B cell (primary cell): ENCODE measurements around the gene RNF114. TPM values are rescaled to one million over a fixed set of nuclear protein-coding genes. Genes with fewer than 3 reads are reported as not detected.

Experiments
- ATAC-seq: fragments of 200-7000 bp; cut with Tn5 transposase; one replicate; pipeline ENCODE4 v1.10.0; 2021; ENCODE audit warnings: low read depth, mild to moderate bottlenecking, moderate number of reproducible peaks, moderate library complexity
- CTCF ChIA-PET: fragments of 350-600 bp; sonication (Branson Sonifier 250); formaldehyde crosslinking; loops from one replicate; lab custom pipeline; 2021; ENCODE audit warnings: antibody characterized with exemption, inconsistent platforms; lab: Charles Lee
- POLR2A ChIA-PET: fragments of 350-600 bp; sonication (Branson Sonifier 250); formaldehyde crosslinking; loops from one replicate; lab custom pipeline; 2021; ENCODE audit warnings: antibody characterized with exemption; lab: Charles Lee
- DNase-seq: peaks from one replicate; pipeline ENCODE4 v3.0.0; 2013
- H2AFZ ChIP-seq: 2 replicates; pipeline ENCODE4 v1.6.1; 2012; ENCODE audit warnings: mild to moderate bottlenecking, low read depth, low read length; ENCODE audit not compliant: insufficient read depth, poor library complexity, severe bottlenecking
- H3K27ac ChIP-seq, 2 donors: 1 replicate in 1 of 2; 2 replicates in 1 of 2; pipeline ENCODE4 v1.5.1; 2012 to 2013; ENCODE audit warnings: low read length in 2 of 2, mild to moderate bottlenecking in 2 of 2, moderate library complexity in 1 of 2
- H3K27me3 ChIP-seq, 4 experiments: fragments of 200-600 bp in 1 of 4; sonication (generic) in 1 of 4; replicated peaks in 1 of 4; 1 replicate in 2 of 4; 2 replicates in 2 of 4; pipeline versions ENCODE4 v1.6.1 to v1.7.0; 2013 to 2016; ENCODE audit warnings: low read length in 3 of 4, mild to moderate bottlenecking in 2 of 4, mixed read lengths in 1 of 4, moderate library complexity in 1 of 4; ENCODE audit not compliant: insufficient read depth in 4 of 4, control insufficient read depth in 3 of 4; ENCODE audit errors: control extremely low read depth in 1 of 4
- H3K36me3 ChIP-seq, 2 experiments: replicated peaks in 1 of 2; 1 replicate in 1 of 2; 2 replicates in 1 of 2; pipeline versions ENCODE4 v1.6.1 to v1.7.1; 2013; ENCODE audit warnings: low read length in 1 of 2; ENCODE audit not compliant: insufficient read depth in 2 of 2, control insufficient read depth in 1 of 2; ENCODE audit errors: control extremely low read depth in 1 of 2, extremely low read depth in 1 of 2
- H3K4me1 ChIP-seq, 2 donors: fragments of 200-600 bp in 1 of 2; sonication (generic) in 1 of 2; 1 replicate in 1 of 2; 2 replicates in 1 of 2; pipeline versions ENCODE4 v1.5.1 to v1.6.1; 2013 to 2017; ENCODE audit warnings: low read length in 2 of 2; ENCODE audit not compliant: control insufficient read depth in 2 of 2, insufficient read depth in 2 of 2
- H3K4me2 ChIP-seq: replicated peaks from 2 replicates; pipeline ENCODE3; 2012; ENCODE audit warnings: mild to moderate bottlenecking, low read depth, low read length; ENCODE audit not compliant: poor library complexity, severe bottlenecking
- H3K4me3 ChIP-seq, 5 experiments: fragments of 200-600 bp in 1 of 5; sonication (generic) in 1 of 5; 1 replicate in 3 of 5; 2 replicates in 2 of 5; pipeline versions ENCODE4 v1.5.1 to v1.7.0; 2011 to 2016; ENCODE audit warnings: low read length in 4 of 5, mild to moderate bottlenecking in 4 of 5, low read depth in 2 of 5, control low read depth in 1 of 5, moderate library complexity in 1 of 5; ENCODE audit not compliant: insufficient read depth in 1 of 5; ENCODE audit errors: control extremely low read depth in 1 of 5, extremely low read depth in 1 of 5
- H3K79me2 ChIP-seq: fragments of 200-600 bp; sonication (generic); one replicate; pipeline ENCODE4 v1.6.0; 2016; ENCODE audit warnings: low read length; ENCODE audit not compliant: control insufficient read depth, insufficient read depth
- H3K9ac ChIP-seq: fragments of 200-600 bp; sonication (generic); 2 replicates; pipeline ENCODE4 v1.6.1; 2017; ENCODE audit warnings: mild to moderate bottlenecking, low read length, moderate library complexity
- H3K9me3 ChIP-seq, 3 donors: one replicate each; pipeline versions ENCODE4 v1.6.1 to v1.7.1; 2013; ENCODE audit warnings: low read length in 2 of 3; ENCODE audit not compliant: control insufficient read depth in 2 of 3, insufficient read depth in 1 of 3; ENCODE audit errors: control extremely low read depth in 1 of 3
- H4K20me1 ChIP-seq: 2 replicates; pipeline ENCODE4 v1.6.0; 2012; ENCODE audit warnings: mild to moderate bottlenecking, low read length; ENCODE audit not compliant: insufficient read depth, control insufficient read depth, poor library complexity, severe bottlenecking
- H3K27ac Mint-ChIP-seq: one replicate; pipeline ENCODE4 v1.8.0; 2021; ENCODE audit warnings: mixed read lengths
- H3K27me3 Mint-ChIP-seq: one replicate; pipeline ENCODE4 v1.8.0; 2021; ENCODE audit warnings: mixed read lengths
- H3K4me1 Mint-ChIP-seq: one replicate; pipeline ENCODE4 v1.8.0; 2021; ENCODE audit warnings: mixed read lengths
- H3K4me3 Mint-ChIP-seq: one replicate; pipeline ENCODE4 v1.8.0; 2021; ENCODE audit warnings: mixed read lengths
- H3K9me3 Mint-ChIP-seq: one replicate; pipeline ENCODE4 v1.8.0; 2022; ENCODE audit warnings: mixed read lengths; ENCODE audit not compliant: insufficient read depth
- EZH2 ChIP-seq: IDR thresholded peaks from 2 replicates; pipeline ENCODE4 v1.6.1; 2012; ENCODE audit warnings: borderline replicate concordance, low read depth, mild to moderate bottlenecking, moderate library complexity, low read length; ENCODE audit not compliant: insufficient read depth, poor library complexity, severe bottlenecking
- WGBS: methylation state at CpG from one replicate; pipeline ENCODE4 v1.1.5; 2013; ENCODE audit warnings: missing lambda C conversion rate; ENCODE audit not compliant: insufficient coverage; 5-methylcytosine and 5-hydroxymethylcytosine counted together
- intact Hi-C: fragments of 100-400 bp; cut with micrococcal nuclease; formaldehyde crosslinking; loops from one replicate; pipeline ENCODE4 v1.10.0; 2022
- polyA minus RNA-seq: library from RNA; depleted of rRNA, polyadenylated mRNA; stranded (reverse); fragments of >200 nt; gene quantifications from 2 replicates; pipeline ENCODE4 v1.2.3, GENCODE V29; 2012
- polyA plus RNA-seq: library from polyadenylated mRNA; depleted of rRNA; stranded (reverse); fragments of >200 nt; gene quantifications from 2 replicates; pipeline ENCODE4 v1.2.3, GENCODE V29; 2012
- total RNA-seq, 2 donors: library from RNA; stranded (reverse); fragments of 120-200 nt in 1 of 2; gene quantifications; 1 replicate in 1 of 2; 2 replicates in 1 of 2; pipeline versions ENCODE4 v1.2.3 to v1.2.4, GENCODE V29; 2013 to 2022
- TF ChIP-seq, protein P1 (sequence below): fragments of 200-600 bp; IDR thresholded peaks from one replicate; pipeline ENCODE4 v1.8.0; 2022; ENCODE audit warnings: antibody characterized with exemption, mild to moderate bottlenecking

Gene RNF114
- total RNA-seq (81.7 and 86.0 TPM in 2 replicates), polyA plus RNA-seq (117 and 175 TPM in 2 replicates), polyA minus RNA-seq (62.0 and 76.6 TPM in 2 replicates)
- 64.3 TPM for total RNA-seq (2013)

- H3K27ac ChIP-seq = peak within 1 kb of the TSS; percentile 89 to 90
- TF ChIP-seq EZH2 = no peak
- peaks cover 50% of the 10 kb centered on the region for H4K20me1 ChIP-seq
- ATAC-seq (peak; percentile 93), DNase-seq (peak; percentile 93)
- H3K4me1 ChIP-seq = peaks cover 33 to 42% of the 10 kb centered on the region in 2 donors
- H2AFZ ChIP-seq = peak within 1 kb of the TSS; percentile 90
- Mint-ChIP-seq H3K27me3 (no peaks in the 10 kb centered on the region), H3K9me3 (no peaks in the 10 kb centered on the region), H3K4me1 (peaks cover 49% of the 10 kb centered on the region), H3K4me3 (peak within 1 kb of the TSS; percentile 99), H3K27ac (peak within 1 kb of the TSS; percentile 93)
- ChIA-PET CTCF (interaction anchor here (0.5 to 2.3 kb wide), 11 partner anchors 10 to 255 kb away, joined by 3 to 12 read pairs (median 4); partner anchors contain the start of gene CEBPB), POLR2A (interaction anchor here (0.5 to 2.1 kb wide), 7 partner anchors 13 to 658 kb away, joined by 3 to 19 read pairs (median 4); partner anchors contain the start of genes PEDS1 and ZNFX1)
- H3K36me3 ChIP-seq = peaks cover 1 to 8% of the 10 kb centered on the region in 2 experiments
- WGBS = under 1% methylated on average over 78 of the region's 79 CpGs
- peak within 1 kb of the TSS; percentile 78 to 99 (median 94) for H3K4me3 ChIP-seq
- H3K79me2 ChIP-seq = peaks cover 58% of the 10 kb centered on the region
- intact Hi-C loops = loop anchor here (1.0 to 5.0 kb wide), 7 partner anchors 8 to 796 kb away; partner anchors contain the start of genes PARD6B, SLC9A8 and SPATA2
- H3K27me3 ChIP-seq = no peaks in the 10 kb centered on the region
- H3K9me3 ChIP-seq = no peaks in the 10 kb centered on the region
- H3K4me2 ChIP-seq = peak within 1 kb of the TSS; percentile 87
- peak within 1 kb of the TSS; percentile 98 for H3K9ac ChIP-seq
These were observed at the start of gene RNF114 for GRCh38 chr20:49936153-49937026. RNF114 (plus strand) TSS chr20:49936397; CDS start chr20:49936413, 16 bp downstream.

DNA sequence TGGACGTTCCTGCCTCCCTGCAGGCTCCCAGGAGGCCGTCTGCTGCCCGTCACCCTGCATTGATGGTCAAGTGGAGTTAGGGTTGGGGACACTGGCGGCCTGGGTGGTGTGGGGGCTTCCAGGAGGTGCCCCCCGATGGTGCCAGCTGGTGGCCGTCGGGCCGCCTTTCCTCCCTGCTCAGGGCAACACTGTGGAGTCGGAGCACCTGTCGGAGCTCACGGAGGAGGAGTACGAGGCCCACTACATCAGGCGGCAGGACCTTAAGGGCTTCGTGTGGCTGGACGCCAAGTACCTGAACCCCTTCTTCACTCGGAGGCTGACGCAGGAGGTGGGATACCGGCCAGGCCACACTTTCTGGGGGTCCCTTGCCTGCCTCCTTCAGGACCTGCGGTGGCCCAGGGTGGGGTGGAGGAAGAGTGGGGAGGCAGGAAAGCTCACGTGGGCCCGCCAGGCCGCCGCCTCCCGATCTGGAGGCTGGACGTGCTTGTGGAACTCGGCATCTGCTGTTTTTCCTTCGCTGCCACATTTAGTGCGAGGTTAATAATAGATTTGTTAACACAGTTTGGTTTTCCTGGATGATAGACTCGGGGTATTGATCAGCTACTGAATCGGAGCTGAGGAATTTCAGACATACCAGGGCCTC lies 49.5 kb upstream of the RNF114 start:
- no peak overlapping the region for H3K9ac ChIP-seq
- H3K4me2 ChIP-seq = no peak overlapping the region
- POLR2A ChIA-PET = interaction anchor here (0.6 kb wide), 1 partner anchor 1709 kb away, joined by 3 read pairs; no protein-coding TSS in a partner anchor
- H3K4me1 Mint-ChIP-seq = peaks cover 4% of the 10 kb centered on the region
- no peak overlapping the region for H3K4me3 ChIP-seq
- TF ChIP-seq EZH2 = no peak
- TF ChIP-seq, protein P1, sequence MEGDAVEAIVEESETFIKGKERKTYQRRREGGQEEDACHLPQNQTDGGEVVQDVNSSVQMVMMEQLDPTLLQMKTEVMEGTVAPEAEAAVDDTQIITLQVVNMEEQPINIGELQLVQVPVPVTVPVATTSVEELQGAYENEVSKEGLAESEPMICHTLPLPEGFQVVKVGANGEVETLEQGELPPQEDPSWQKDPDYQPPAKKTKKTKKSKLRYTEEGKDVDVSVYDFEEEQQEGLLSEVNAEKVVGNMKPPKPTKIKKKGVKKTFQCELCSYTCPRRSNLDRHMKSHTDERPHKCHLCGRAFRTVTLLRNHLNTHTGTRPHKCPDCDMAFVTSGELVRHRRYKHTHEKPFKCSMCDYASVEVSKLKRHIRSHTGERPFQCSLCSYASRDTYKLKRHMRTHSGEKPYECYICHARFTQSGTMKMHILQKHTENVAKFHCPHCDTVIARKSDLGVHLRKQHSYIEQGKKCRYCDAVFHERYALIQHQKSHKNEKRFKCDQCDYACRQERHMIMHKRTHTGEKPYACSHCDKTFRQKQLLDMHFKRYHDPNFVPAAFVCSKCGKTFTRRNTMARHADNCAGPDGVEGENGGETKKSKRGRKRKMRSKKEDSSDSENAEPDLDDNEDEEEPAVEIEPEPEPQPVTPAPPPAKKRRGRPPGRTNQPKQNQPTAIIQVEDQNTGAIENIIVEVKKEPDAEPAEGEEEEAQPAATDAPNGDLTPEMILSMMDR = no peak
- no peak overlapping the region for H3K4me3 Mint-ChIP-seq
- H3K4me1 ChIP-seq = no peaks in the 10 kb centered on the region
- no peak overlapping the region for H2AFZ ChIP-seq
- peaks cover 0 to 52% of the 10 kb centered on the region in 2 experiments for H3K36me3 ChIP-seq
- no peaks in the 10 kb centered on the region for H3K27me3 ChIP-seq
- intact Hi-C loops = no loop called here
- CTCF ChIA-PET = interaction anchor here (0.8 to 1.8 kb wide), 4 partner anchors 10 to 295 kb away, joined by 3 to 4 read pairs (median 3); no protein-coding TSS in a partner anchor
- no peaks in the 10 kb centered on the region for H3K27me3 Mint-ChIP-seq
- no peaks in the 10 kb centered on the region for H3K9me3 ChIP-seq
- no peaks in the 10 kb centered on the region for H3K9me3 Mint-ChIP-seq
- no peak overlapping the region for H3K27ac Mint-ChIP-seq
- H3K79me2 ChIP-seq = no peaks in the 10 kb centered on the region
- DNase-seq = no peak
- WGBS = 97% methylated on average over 30 of the region's 30 CpGs
- H4K20me1 ChIP-seq = no peaks in the 10 kb centered on the region
- no peak for ATAC-seq
- no peak overlapping the region for H3K27ac ChIP-seq
